Erythroblast (primary cell): ENCODE results near the gene PUM1.

Source experiments
- GATA1 ChIP-seq: IDR thresholded peaks from 2 replicates; pipeline ENCODE4 v1.6.1; 2011; ENCODE audit warnings: low read depth, mild to moderate bottlenecking, control low read depth, low read length, moderate library complexity
- POLR2A ChIP-seq: IDR thresholded peaks from 2 replicates; pipeline ENCODE4 v1.6.1; 2011; ENCODE audit warnings: mild to moderate bottlenecking, low read length

DNA sequence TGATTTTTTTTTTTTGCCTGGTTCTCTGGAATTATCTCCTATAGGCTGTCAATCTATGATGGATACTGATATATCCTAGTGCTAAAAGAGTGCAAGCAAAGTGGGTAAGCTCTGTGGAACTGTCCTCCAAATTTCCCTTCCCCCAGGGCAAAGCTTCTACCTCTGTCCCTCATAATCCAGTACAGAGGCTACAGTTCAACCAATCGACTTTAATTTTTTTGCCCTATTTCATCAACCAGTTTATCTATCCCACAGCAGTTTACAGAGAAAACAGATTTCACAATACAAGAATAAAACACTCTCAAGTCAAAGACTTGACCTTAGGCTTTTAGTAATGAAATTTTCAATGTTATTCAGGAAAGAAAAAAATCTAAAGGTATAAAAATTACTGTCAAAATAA is 13.9 kb downstream of the PUM1 start:
- TF ChIP-seq POLR2A (no peak), GATA1 (no peak)
